Activated T-helper 1 cell treated with anti-CD3 and anti-CD28 coated beads, Interleukin-12 subunit alpha, Interleukin-12 subunit beta, Interleukin-2, Interleukin-4 antibody, amounts not matched to agents 30 ng/mL and 10 ng/mL and 1 ng/mL, durations not matched to agents 14 hours and 24 hours and 36 hours (primary cell): ENCODE results near the gene GCSH. TPM values are rescaled to one million over a fixed set of nuclear protein-coding genes. Genes with fewer than 3 reads are reported as not detected.

Experiments used
- DNase-seq: peaks from one replicate; pipeline ENCODE4 v3.0.0; 2021; ENCODE audit warnings: low spot score
- H3K27ac Mint-ChIP-seq: one replicate; pipeline ENCODE4 v1.8.0; 2021; ENCODE audit warnings: mild to moderate bottlenecking, mixed read lengths
- H3K27me3 Mint-ChIP-seq: one replicate; pipeline ENCODE4 v1.8.0; 2022; ENCODE audit warnings: mild to moderate bottlenecking, moderate library complexity, mixed read lengths; ENCODE audit not compliant: insufficient read depth
- H3K36me3 Mint-ChIP-seq: one replicate; pipeline ENCODE4 v1.8.0; 2021; ENCODE audit warnings: low read depth, mixed read lengths
- H3K4me1 Mint-ChIP-seq: one replicate; pipeline ENCODE4 v1.8.0; 2021; ENCODE audit warnings: low read depth, mixed read lengths
- H3K4me3 Mint-ChIP-seq: one replicate; pipeline ENCODE4 v1.8.0; 2021; ENCODE audit warnings: mild to moderate bottlenecking, moderate library complexity, mixed read lengths
- H3K9me3 Mint-ChIP-seq: one replicate; pipeline ENCODE4 v1.8.0; 2021; ENCODE audit warnings: mixed read lengths
- intact Hi-C: fragments of 100-400 bp; cut with micrococcal nuclease; formaldehyde crosslinking; loops from one replicate; pipeline ENCODE4 v1.15.1; 2024
- total RNA-seq: library from RNA; stranded (reverse); gene quantifications from 2 replicates; pipeline ENCODE4 v1.2.3, GENCODE V29; 2022

GCSH gene
- total RNA-seq, 1 donor from 2014 or later = 19.1 TPM

- H3K9me3 Mint-ChIP-seq = peaks cover 4% of the 10 kb centered on the region
- intact Hi-C loops = loop anchor here (5.0 kb wide), 1 partner anchor 537 kb away; no protein-coding TSS in a partner anchor
- peaks cover 3% of the 10 kb centered on the region for H3K27me3 Mint-ChIP-seq
- H3K4me1 Mint-ChIP-seq = peaks cover 6% of the 10 kb centered on the region
- no peak for DNase-seq
- H3K4me3 Mint-ChIP-seq = peak overlapping the region; percentile 81
- H3K27ac Mint-ChIP-seq = no peak overlapping the region
- H3K36me3 Mint-ChIP-seq = peaks cover under 1% of the 10 kb centered on the region
These were observed 1.4 kb downstream of the GCSH start for GRCh38 chr16:81094771-81095251.

GRCh38 chr16:81088836-81089235, 7.4 kb downstream of the GCSH start:
- Mint-ChIP-seq H3K9me3 (no peaks in the 10 kb centered on the region), H3K27ac (no peak overlapping the region), H3K4me3 (no peak overlapping the region), H3K27me3 (no peaks in the 10 kb centered on the region), H3K4me1 (no peaks in the 10 kb centered on the region), H3K36me3 (peaks cover 2% of the 10 kb centered on the region)
- intact Hi-C loops = no loop called here
- no peak for DNase-seq

DNA sequence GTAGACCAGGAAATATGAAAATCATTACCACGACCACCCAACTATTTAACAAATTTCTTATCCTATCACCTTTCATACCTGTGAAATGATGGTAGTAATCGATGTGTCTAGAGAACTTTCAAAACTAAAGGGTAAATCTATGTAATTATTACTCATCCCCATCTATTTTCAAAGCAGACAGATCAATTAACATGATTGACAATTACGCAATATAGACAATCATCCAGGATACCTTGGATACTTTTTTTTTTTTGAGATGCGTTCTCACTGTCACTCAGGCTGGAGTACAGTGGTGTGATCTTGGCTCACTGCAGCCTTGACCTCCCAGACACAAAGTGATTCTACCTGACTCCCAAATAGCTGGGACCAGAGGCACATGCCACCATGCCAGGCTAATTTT, 15.2 kb downstream of the GCSH start:
- Mint-ChIP-seq H3K4me3 (no peak overlapping the region), H3K9me3 (no peaks in the 10 kb centered on the region), H3K27ac (no peak overlapping the region), H3K27me3 (peaks cover 2% of the 10 kb centered on the region), H3K4me1 (no peaks in the 10 kb centered on the region), H3K36me3 (no peaks in the 10 kb centered on the region)
- no peak for DNase-seq
- intact Hi-C loops = no loop called here

GRCh38 chr16:81080233-81080632, 16.0 kb downstream of the GCSH start:
- peaks cover 2% of the 10 kb centered on the region for H3K27me3 Mint-ChIP-seq
- no peak overlapping the region for H3K27ac Mint-ChIP-seq
- no peaks in the 10 kb centered on the region for H3K4me1 Mint-ChIP-seq
- H3K36me3 Mint-ChIP-seq = no peaks in the 10 kb centered on the region
- DNase-seq = no peak
- intact Hi-C loops = no loop called here
- no peak overlapping the region for H3K4me3 Mint-ChIP-seq
- no peaks in the 10 kb centered on the region for H3K9me3 Mint-ChIP-seq

GRCh38 chr16:81077076-81077940, 18.9 kb downstream of the GCSH start, which contains the start of gene C16orf46:
Gene C16orf46 (minus strand): TSS chr16:81077238. CDS start chr16:81063955, 13,283 bp downstream.
- peak within 1 kb of the TSS; percentile 32 for H3K4me3 Mint-ChIP-seq
- H3K27ac Mint-ChIP-seq = peak within 1 kb of the TSS; percentile 24

DNA sequence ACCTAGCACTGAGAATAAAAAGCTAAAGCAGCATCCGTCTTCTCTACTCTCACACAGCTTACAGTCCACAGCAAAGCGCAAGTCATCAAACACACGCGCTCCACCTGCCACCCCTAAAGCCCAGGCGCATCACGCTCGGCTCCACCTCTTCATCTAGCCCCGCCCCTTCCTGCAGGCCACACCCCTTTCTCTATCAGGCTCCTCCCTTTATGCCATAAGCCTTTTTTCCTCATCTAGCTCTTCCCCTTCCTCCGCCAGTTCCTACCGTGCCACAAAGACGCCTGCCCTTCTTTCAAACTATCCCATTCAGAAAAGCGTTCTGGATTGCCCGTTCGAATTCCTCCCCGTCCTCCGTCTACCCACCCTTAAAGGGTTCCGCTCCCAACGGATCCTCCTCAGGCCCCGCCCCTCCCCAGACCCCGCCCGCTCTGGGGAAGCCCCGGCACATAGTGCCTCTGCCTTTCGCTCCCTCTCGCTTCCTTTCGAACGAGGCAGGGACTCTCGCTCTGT, 19.6 kb downstream of the GCSH start:
- Mint-ChIP-seq H3K9me3 (no peaks in the 10 kb centered on the region), H3K27ac (no peak overlapping the region), H3K36me3 (no peaks in the 10 kb centered on the region), H3K27me3 (peaks cover 3% of the 10 kb centered on the region), H3K4me1 (no peaks in the 10 kb centered on the region), H3K4me3 (no peak overlapping the region)
- intact Hi-C loops = loop anchor here (1.0 to 10.0 kb wide), 10 partner anchors 20 to 1304 kb away; partner anchors contain the start of genes ATMIN, CENPN, CMIP and DYNLRB2
- peak; percentile 87 for DNase-seq

More at GRCh38 chr16:81077076-81077940, 18.9 kb downstream of the GCSH start, which contains the start of gene C16orf46:
- DNase-seq = peak; percentile 96
- Mint-ChIP-seq H3K9me3 (no peaks in the 10 kb centered on the region), H3K36me3 (no peaks in the 10 kb centered on the region), H3K27me3 (peaks cover 3% of the 10 kb centered on the region), H3K4me1 (no peaks in the 10 kb centered on the region)
- intact Hi-C loops = loop anchor here (1.0 to 10.0 kb wide), 8 partner anchors 19 to 1305 kb away; partner anchors contain the start of genes CENPN, CMIP, DYNLRB2 and GCSH

- no peak overlapping the region for H3K27ac Mint-ChIP-seq
- no peaks in the 10 kb centered on the region for H3K9me3 Mint-ChIP-seq
- no peak overlapping the region for H3K4me3 Mint-ChIP-seq
- H3K4me1 Mint-ChIP-seq = no peaks in the 10 kb centered on the region
- H3K36me3 Mint-ChIP-seq = no peaks in the 10 kb centered on the region
- intact Hi-C loops = loop anchor here (10.0 kb wide), 1 partner anchor 1101 kb away; the partner anchor contains the start of gene MPHOSPH6
- no peak for DNase-seq
- H3K27me3 Mint-ChIP-seq = peaks cover 5% of the 10 kb centered on the region
These were observed 22.4 kb downstream of the GCSH start for GRCh38 chr16:81073560-81074330.

GRCh38 chr16:81071805-81072204, 24.4 kb downstream of the GCSH start:
- Mint-ChIP-seq H3K27ac (no peak overlapping the region), H3K4me1 (no peaks in the 10 kb centered on the region), H3K9me3 (no peaks in the 10 kb centered on the region), H3K36me3 (no peaks in the 10 kb centered on the region), H3K27me3 (peaks cover 5% of the 10 kb centered on the region), H3K4me3 (no peak overlapping the region)
- intact Hi-C loops = loop anchor here (10.0 kb wide), 1 partner anchor 1103 kb away; the partner anchor contains the start of gene MPHOSPH6
- no peak for DNase-seq

- intact Hi-C loops = loop anchor here (10.0 kb wide), 1 partner anchor 1104 kb away; the partner anchor contains the start of gene MPHOSPH6
- H3K36me3 Mint-ChIP-seq = no peaks in the 10 kb centered on the region
- DNase-seq = no peak
- peaks cover 5% of the 10 kb centered on the region for H3K27me3 Mint-ChIP-seq
- H3K9me3 Mint-ChIP-seq = no peaks in the 10 kb centered on the region
- no peaks in the 10 kb centered on the region for H3K4me1 Mint-ChIP-seq
- H3K27ac Mint-ChIP-seq = no peak overlapping the region
- no peak overlapping the region for H3K4me3 Mint-ChIP-seq
These were observed 25.2 kb downstream of the GCSH start for GRCh38 chr16:81070979-81071378.

- Mint-ChIP-seq H3K36me3 (no peaks in the 10 kb centered on the region), H3K27ac (no peak overlapping the region), H3K4me3 (no peak overlapping the region), H3K4me1 (no peaks in the 10 kb centered on the region), H3K27me3 (peaks cover 5% of the 10 kb centered on the region), H3K9me3 (no peaks in the 10 kb centered on the region)
- intact Hi-C loops = no loop called here
- no peak for DNase-seq
These were observed 27.1 kb downstream of the GCSH start for GRCh38 chr16:81069063-81069462.

DNA sequence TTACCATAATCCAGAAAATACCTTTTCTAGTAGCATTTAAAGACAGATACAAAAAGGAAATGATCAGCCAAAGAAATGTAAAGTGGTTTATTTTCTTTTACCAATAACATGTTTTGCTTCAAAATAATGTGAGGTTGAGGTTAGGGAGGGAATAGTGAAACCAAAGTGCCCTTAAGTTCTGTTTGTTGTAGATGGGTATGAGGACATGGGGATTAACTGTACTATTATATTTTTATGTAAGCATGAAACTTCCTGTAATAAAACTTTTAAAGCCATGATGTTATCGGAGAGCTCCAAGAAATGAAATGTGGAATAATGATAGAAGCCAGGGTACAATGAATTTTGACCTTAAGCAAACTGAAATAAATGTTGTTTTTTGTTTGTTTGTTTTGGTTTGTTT, 29.0 kb downstream of the GCSH start:
- no peak overlapping the region for H3K27ac Mint-ChIP-seq
- H3K4me1 Mint-ChIP-seq = no peaks in the 10 kb centered on the region
- no peaks in the 10 kb centered on the region for H3K9me3 Mint-ChIP-seq

DNA sequence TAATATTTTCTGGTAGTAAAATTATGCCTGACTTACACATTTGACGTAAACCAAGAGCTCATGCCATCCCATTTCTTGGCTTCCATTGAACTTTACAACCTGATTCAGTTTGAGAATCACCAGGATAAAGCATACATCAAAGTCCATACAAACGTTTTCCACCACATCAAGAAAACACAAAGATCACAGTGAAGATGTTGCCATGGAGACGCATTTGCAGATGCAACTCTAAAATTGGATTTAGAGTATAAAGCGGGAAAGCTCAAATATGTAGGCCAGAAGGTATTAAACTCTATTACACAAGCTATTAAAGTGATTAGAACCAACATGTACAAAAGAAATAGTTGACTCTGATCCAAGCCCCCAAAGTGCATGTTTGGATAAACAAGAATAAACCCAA, 29.5 kb downstream of the GCSH start:
- H3K36me3 Mint-ChIP-seq = no peaks in the 10 kb centered on the region
- no peaks in the 10 kb centered on the region for H3K4me1 Mint-ChIP-seq
- no peak for DNase-seq
- H3K9me3 Mint-ChIP-seq = no peaks in the 10 kb centered on the region
- no peak overlapping the region for H3K27ac Mint-ChIP-seq
- H3K4me3 Mint-ChIP-seq = no peak overlapping the region
- intact Hi-C loops = no loop called here
- peaks cover 3% of the 10 kb centered on the region for H3K27me3 Mint-ChIP-seq

More for the DNA sequence above, 29.0 kb downstream of the GCSH start:
- no peak for DNase-seq
- Mint-ChIP-seq H3K4me3 (no peak overlapping the region), H3K36me3 (no peaks in the 10 kb centered on the region), H3K27me3 (peaks cover 3% of the 10 kb centered on the region)
- intact Hi-C loops = no loop called here
